GM12878 (cell line): Measurements from ENCODE around the gene JOSD2. TPM values are rescaled to one million over a fixed set of nuclear protein-coding genes. Genes with fewer than 3 reads are reported as not detected.

Experiments used
- BACH1 ChIP-seq: fragments of 450-650 bp; IDR thresholded peaks from 2 replicates; pipeline ENCODE4 v1.6.1; 2017; ENCODE audit warnings: mild to moderate bottlenecking, borderline replicate concordance
- EGR1 ChIP-seq, 2 experiments: IDR thresholded peaks; 1 replicate in 1 of 2; 2 replicates in 1 of 2; pipeline ENCODE4 v1.6.1; 2011 to 2012; ENCODE audit warnings: low read depth in 2 of 2, low read length in 2 of 2, borderline replicate concordance in 1 of 2, mild to moderate bottlenecking in 1 of 2, moderate library complexity in 1 of 2
- SIX5 ChIP-seq: IDR thresholded peaks from 2 replicates; pipeline ENCODE4 v1.6.1; 2011; ENCODE audit warnings: mild to moderate bottlenecking, low read depth, low read length, moderate library complexity; ENCODE audit not compliant: severe bottlenecking
- TCF12 ChIP-seq: IDR thresholded peaks from 2 replicates; pipeline ENCODE4 v1.6.1; 2011; ENCODE audit warnings: low read depth, mild to moderate bottlenecking, low read length
- polyA plus RNA-seq, 11 experiments: library from polyadenylated mRNA; depleted of rRNA in 4 of 11; unstranded in 6 of 11; stranded (reverse) in 5 of 11; fragments of >200 nt; fragmentation: Nextera tagmentation in 4 of 11; fragmentation: Illumina TruSeq in 1 of 11; extraction: Ambion mirVana in 4 of 11; extraction: Trizol in 1 of 11; gene quantifications; 1 replicate in 1 of 11; 2 replicates in 10 of 11; pipeline versions ENCODE4 v1.2.1 to v1.2.3, GENCODE V29; 2011 to 2016; ENCODE audit warnings: inconsistent platforms in 2 of 11, missing spikeins in 2 of 11, low read depth in 1 of 11
- total RNA-seq, 4 experiments: library from RNA; depleted of rRNA in 3 of 4; stranded (reverse); fragments of >200 nt in 3 of 4; fragmentation: Illumina TruSeq in 1 of 4; extraction: Trizol in 1 of 4; gene quantifications; 2 replicates each; pipeline versions ENCODE4 v1.2.1 to v1.2.3, GENCODE V29; 2013 to 2021
- TF ChIP-seq, protein P1 (sequence below): fragments of 450-650 bp; formaldehyde crosslinking; IDR thresholded peaks from 2 replicates; pipeline ENCODE4 v1.4.0; 2020; ENCODE audit warnings: mild to moderate bottlenecking, moderate library complexity
- TF ChIP-seq, protein P2 (sequence below): fragments of 450-650 bp; formaldehyde crosslinking; IDR thresholded peaks from 2 replicates; pipeline ENCODE4 v1.5.0; 2022; ENCODE audit warnings: mild to moderate bottlenecking, missing genetic modification characterization
- TF ChIP-seq, protein P3 (sequence below): fragments of 450-650 bp; IDR thresholded peaks from 2 replicates; pipeline ENCODE4 v1.6.1; 2017; ENCODE audit warnings: low read depth, mild to moderate bottlenecking, moderate library complexity

Gene JOSD2
- total and polyA plus RNA-seq, 10 of the 15 experiments (the other 5 are each of a cell fraction or from before 2014, with no cell fraction given) = 0.91 to 26.7 (median 13.0) TPM

DNA sequence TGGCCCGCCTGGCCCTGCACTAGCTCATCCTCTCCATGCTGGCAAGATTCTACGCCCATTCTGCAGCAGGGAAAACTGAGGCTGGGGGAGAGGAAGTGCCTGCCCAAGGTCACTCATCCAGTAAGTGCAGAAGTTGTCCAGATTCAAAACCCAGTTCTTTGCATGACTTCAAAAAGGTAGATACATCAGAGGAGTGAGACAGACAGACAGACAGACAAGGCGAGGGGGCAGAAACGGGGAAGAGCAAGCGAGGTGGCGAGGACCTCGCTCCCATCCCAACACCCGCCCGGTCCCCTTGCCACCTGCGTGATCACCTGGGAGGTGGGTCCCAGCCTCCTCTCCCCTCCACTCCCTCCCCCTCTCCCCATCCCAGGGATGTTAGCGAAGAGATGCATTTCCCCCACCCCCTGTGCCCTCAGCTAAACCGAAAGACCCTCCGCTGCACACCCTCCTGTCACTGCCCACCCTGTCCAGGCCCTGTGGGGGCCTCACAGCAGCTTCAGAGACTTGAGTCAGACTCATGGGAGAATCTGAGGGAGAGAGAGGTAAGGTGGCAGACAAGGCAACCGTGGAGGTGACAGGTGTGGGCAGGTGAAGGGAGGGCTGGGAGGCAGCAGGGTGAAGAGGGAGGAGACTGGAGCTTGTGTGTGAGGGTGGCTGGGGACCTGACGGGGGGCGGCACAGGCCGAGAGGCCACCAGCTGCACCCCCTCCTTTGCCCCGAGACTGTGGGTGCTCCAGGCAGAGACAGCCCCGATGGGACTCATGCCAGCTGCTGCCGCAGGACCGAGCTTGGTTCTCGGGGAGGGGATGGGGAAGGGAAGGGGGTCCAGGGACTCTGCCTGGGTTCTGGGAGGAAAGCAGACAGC lies 38.3 kb upstream of the JOSD2 start (continued):
- TF ChIP-seq, protein P1, sequence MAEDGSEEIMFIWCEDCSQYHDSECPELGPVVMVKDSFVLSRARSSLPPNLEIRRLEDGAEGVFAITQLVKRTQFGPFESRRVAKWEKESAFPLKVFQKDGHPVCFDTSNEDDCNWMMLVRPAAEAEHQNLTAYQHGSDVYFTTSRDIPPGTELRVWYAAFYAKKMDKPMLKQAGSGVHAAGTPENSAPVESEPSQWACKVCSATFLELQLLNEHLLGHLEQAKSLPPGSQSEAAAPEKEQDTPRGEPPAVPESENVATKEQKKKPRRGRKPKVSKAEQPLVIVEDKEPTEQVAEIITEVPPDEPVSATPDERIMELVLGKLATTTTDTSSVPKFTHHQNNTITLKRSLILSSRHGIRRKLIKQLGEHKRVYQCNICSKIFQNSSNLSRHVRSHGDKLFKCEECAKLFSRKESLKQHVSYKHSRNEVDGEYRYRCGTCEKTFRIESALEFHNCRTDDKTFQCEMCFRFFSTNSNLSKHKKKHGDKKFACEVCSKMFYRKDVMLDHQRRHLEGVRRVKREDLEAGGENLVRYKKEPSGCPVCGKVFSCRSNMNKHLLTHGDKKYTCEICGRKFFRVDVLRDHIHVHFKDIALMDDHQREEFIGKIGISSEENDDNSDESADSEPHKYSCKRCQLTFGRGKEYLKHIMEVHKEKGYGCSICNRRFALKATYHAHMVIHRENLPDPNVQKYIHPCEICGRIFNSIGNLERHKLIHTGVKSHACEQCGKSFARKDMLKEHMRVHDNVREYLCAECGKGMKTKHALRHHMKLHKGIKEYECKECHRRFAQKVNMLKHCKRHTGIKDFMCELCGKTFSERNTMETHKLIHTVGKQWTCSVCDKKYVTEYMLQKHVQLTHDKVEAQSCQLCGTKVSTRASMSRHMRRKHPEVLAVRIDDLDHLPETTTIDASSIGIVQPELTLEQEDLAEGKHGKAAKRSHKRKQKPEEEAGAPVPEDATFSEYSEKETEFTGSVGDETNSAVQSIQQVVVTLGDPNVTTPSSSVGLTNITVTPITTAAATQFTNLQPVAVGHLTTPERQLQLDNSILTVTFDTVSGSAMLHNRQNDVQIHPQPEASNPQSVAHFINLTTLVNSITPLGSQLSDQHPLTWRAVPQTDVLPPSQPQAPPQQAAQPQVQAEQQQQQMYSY (CRISPR knock-in tag) = no peak
- TF ChIP-seq TCF12 (no peak), SIX5 (no peak), BACH1 (no peak), EGR1 (IDR thresholded peaks at IDR 0.05; ENCODE audit: borderline replicate concordance in 1 of 2, low read depth in 2 of 2, low read length in 2 of 2) (no peak)
- TF ChIP-seq, protein P2, sequence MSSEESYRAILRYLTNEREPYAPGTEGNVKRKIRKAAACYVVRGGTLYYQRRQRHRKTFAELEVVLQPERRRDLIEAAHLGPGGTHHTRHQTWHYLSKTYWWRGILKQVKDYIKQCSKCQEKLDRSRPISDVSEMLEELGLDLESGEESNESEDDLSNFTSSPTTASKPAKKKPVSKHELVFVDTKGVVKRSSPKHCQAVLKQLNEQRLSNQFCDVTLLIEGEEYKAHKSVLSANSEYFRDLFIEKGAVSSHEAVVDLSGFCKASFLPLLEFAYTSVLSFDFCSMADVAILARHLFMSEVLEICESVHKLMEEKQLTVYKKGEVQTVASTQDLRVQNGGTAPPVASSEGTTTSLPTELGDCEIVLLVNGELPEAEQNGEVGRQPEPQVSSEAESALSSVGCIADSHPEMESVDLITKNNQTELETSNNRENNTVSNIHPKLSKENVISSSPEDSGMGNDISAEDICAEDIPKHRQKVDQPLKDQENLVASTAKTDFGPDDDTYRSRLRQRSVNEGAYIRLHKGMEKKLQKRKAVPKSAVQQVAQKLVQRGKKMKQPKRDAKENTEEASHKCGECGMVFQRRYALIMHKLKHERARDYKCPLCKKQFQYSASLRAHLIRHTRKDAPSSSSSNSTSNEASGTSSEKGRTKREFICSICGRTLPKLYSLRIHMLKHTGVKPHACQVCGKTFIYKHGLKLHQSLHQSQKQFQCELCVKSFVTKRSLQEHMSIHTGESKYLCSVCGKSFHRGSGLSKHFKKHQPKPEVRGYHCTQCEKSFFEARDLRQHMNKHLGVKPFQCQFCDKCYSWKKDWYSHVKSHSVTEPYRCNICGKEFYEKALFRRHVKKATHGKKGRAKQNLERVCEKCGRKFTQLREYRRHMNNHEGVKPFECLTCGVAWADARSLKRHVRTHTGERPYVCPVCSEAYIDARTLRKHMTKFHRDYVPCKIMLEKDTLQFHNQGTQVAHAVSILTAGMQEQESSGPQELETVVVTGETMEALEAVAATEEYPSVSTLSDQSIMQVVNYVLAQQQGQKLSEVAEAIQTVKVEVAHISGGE (CRISPR knock-in tag) = no peak
- TF ChIP-seq, protein P3, sequence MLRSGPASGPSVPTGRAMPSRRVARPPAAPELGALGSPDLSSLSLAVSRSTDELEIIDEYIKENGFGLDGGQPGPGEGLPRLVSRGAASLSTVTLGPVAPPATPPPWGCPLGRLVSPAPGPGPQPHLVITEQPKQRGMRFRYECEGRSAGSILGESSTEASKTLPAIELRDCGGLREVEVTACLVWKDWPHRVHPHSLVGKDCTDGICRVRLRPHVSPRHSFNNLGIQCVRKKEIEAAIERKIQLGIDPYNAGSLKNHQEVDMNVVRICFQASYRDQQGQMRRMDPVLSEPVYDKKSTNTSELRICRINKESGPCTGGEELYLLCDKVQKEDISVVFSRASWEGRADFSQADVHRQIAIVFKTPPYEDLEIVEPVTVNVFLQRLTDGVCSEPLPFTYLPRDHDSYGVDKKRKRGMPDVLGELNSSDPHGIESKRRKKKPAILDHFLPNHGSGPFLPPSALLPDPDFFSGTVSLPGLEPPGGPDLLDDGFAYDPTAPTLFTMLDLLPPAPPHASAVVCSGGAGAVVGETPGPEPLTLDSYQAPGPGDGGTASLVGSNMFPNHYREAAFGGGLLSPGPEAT = no peak
- TF ChIP-seq, all 136 proteins: peak for 0
